Stimulated activated naive CD8-positive, alpha-beta T cell treated with anti-CD3 and anti-CD28 coated beads, Interleukin-15, Interleukin-2, amounts not matched to agents 100 U/mL and 50 U/mL, for 24 hours (primary cell): ENCODE measurements around the gene INPP4A.

Experiments used
- ATAC-seq: fragments of 150-1000 bp; cut with Tn5 transposase; one replicate; pipeline ENCODE4 v1.10.0; 2021
- DNase-seq: peaks from one replicate; pipeline ENCODE4 v3.0.0; 2021

Gene INPP4A

DNA sequence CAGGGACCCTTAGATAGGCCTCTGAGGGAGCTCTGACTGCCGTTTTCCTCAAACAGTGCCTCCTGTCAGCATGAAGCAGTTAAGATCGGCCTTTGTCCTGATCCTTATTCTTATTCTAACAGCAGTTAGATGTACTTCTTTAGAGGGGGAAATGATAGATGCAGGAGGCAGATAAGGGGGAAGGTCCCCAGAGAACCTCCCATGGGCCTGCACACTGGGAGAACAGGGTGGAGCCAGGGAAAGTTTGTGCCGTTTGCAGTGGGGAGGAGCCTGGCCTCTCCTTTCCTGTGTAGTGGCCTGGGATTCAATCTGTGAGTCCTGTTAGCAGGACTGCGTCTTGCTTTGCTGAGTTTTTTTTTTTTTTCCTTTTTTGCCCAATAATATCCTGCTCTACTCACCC is 7.9 kb upstream of the INPP4A start:
- no peak for ATAC-seq
- no peak for DNase-seq

- peak; percentile 94 for ATAC-seq
- DNase-seq, result no peak
Measured at GRCh38 chr2:98438190-98439133, 6.2 kb upstream of the INPP4A start.

- DNase-seq, result no peak
- no peak for ATAC-seq
Measured at GRCh38 chr2:98441706-98442450, 2.8 kb upstream of the INPP4A start.

DNA sequence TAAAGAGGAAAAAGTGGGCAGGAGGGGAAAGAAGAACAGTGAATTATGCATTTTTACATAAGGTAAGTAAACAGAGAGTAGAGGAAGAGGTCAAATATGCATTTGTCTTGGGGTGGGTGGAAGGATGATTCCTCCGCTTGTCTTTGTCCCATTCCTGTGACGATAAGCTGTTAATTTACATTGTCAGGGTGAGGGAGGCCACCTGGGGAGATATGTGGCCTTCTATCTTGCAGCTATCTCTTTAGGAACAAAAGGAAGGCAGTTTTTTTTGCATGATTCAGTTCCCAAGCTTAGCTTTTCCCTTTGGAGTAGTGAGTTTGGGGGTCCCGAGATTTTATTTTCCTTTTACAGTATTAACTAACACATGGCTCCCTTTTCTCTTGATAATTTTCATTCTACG is 2.2 kb upstream of the INPP4A start:
- ATAC-seq, result no peak
- no peak for DNase-seq

- DNase-seq (peak; percentile 46), ATAC-seq (peak; percentile 21)
Measured at GRCh38 chr2:98445177-98445682, 572 bp downstream of the INPP4A start.

- ATAC-seq (peak; percentile 35), DNase-seq (peak; percentile 55)
Measured at GRCh38 chr2:98445683-98446581, 1.3 kb downstream of the INPP4A start.

- ATAC-seq, result no peak
- no peak for DNase-seq
Measured at GRCh38 chr2:98446850-98447249, 2.2 kb downstream of the INPP4A start.

- ATAC-seq, result no peak
- no peak for DNase-seq
Measured at GRCh38 chr2:98448441-98449145, 3.9 kb downstream of the INPP4A start.

GRCh38 chr2:98452396-98453027 is 7.9 kb downstream of the INPP4A start:
- no peak for DNase-seq
- ATAC-seq, result no peak

- no peak for DNase-seq
- no peak for ATAC-seq
Measured at GRCh38 chr2:98453083-98453482, 8.4 kb downstream of the INPP4A start.

DNA sequence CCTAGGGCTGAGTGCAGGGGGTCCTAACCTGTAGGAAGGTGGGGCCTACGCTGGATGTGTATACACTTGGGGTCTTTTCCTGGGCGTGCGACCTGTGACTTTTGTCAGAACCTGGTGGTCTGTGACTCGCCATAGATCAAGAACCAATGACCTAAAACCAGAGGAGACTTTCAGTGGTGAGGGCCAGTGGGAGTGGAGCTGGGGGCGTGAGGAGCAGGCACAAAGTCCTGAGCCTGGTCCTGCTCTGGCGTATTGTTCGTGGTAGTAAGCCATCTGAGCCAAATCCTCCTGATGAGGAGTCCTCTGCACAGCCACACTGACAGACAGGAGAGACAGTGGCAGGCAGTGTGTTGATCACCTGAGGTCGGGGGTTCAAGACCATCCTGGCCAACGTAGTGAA is 8.9 kb downstream of the INPP4A start:
- DNase-seq (no peak), ATAC-seq (no peak)

- DNase-seq (no peak), ATAC-seq (no peak)
Measured at GRCh38 chr2:98454073-98454472, 9.4 kb downstream of the INPP4A start.

DNA sequence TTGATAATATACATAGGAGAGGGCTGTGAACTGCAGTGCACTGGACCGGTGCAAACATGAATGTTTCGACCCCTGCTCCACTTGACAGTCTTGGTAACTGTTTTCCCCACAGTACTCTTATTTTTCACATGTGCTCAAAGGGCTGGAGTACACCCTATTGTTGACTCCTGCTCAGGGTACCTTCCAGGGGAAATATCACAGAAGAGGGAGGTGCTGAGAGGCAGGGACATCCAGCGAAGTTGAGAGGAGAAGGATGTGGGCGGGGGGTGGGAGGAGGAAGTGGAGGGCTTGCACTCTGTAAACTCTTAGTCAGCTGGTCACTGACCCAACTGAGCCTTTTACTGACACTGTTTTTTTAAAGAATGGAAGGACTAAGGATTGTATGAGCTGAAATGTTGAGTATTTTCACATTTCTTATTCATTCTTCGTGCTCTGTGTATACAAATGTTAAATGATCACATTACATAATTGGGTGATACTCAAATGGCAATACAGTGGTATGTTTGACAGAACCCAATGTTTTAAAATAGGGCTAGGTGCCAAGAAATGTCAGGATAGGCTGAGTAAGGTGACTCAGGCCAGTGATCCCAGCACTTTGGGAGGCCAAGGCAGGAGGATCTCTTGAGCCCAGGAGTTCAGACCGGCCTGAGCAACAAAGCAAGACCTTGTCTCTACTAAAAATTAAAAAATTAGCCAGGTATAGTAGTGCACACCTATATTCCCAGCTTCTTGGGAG is 10.0 kb downstream of the INPP4A start:
- ATAC-seq (peak; percentile 7), DNase-seq (no peak)

DNA sequence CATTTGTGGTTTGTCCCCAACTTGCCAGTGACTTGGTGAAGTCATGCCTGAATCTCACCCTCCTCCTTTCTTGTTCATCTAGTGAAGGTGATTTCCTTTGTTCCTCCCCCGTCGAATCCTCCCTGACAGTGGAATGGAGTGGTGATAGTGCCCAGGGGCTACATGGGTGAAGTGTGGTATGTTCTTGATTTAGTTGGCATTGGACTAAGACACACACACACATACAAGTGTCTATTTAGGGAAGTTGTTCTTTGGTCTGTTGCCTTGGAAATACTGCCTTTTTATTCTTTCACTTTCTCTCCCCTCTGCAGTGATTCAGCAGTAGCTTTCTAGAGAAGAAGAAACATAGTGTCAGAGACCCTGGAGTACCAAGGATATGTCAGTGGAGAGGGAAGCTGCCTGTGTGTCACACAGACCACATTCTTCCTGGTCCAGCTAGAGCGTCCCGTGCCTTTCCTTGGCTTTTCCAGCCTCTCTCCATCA is 10.9 kb downstream of the INPP4A start:
- ATAC-seq (peak; percentile 40), DNase-seq (peak; percentile 32)

- no peak for DNase-seq
- ATAC-seq, result no peak
Measured at GRCh38 chr2:98457045-98457696, 12.5 kb downstream of the INPP4A start.

GRCh38 chr2:98458207-98458606 is 13.5 kb downstream of the INPP4A start:
- no peak for DNase-seq

DNA sequence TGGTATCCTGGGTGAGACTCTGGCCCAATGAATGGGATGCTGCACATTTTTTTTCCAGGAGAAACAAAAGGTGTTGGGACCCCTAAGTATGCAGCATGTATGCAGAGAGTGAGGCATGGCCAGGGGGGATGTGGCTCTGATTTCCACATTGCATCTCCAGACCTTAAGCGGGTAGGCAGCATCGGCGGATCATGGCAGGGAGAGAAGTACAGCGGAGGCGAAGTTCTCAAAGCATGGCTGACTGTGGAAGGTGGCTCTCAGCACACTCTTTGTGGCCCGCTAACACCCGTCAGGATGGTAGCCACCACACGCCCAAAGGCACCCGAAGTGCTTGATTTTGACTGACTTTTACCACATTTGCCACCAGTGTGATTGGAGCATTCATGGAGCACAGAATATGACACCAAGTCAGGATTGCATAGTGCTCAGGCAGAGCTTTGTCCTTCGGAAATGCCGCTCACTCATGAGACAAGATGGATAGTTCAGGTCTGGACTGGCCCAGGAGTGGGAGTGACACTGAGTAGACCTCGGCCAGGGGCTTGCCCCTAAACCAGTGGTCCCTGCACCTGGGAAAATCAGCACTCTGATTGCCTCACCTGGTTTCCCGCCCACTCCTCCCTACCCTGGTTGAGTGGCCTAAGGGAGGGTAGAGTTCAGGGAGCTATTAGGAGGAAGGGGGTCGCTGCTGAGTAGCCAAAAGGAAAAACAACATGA is 14.2 kb downstream of the INPP4A start:
- ATAC-seq (no peak), DNase-seq (no peak)

More at GRCh38 chr2:98458207-98458606, 13.5 kb downstream of the INPP4A start:
- peak; percentile 51 for ATAC-seq

- ATAC-seq, result no peak
- peak; percentile 15 for DNase-seq
Measured at GRCh38 chr2:98459496-98460175, 15.0 kb downstream of the INPP4A start.
